Epithelial cell of esophagus (primary cell): ENCODE data around the gene ANKRD53.
A peak's percentile ranks its signal among the peaks of the same experiment; 100 is the strongest.

Experiments
- DNase-seq: peaks from one replicate; pipeline ENCODE4 v3.0.0; 2010; ENCODE audit warnings: low read depth
- H3K4me3 ChIP-seq: 2 replicates; pipeline ENCODE4 v1.5.1; 2011; ENCODE audit warnings: mild to moderate bottlenecking, low read length, control low read depth
- CTCF ChIP-seq: IDR thresholded peaks from 2 replicates; pipeline ENCODE4 v1.5.1; 2011; ENCODE audit warnings: low read depth, mild to moderate bottlenecking, low read length, control low read depth, inconsistent platforms; ENCODE audit not compliant: insufficient read depth; ENCODE audit errors: missing control alignments

The ANKRD53 gene

GRCh38 chr2:70990216-70990615, 11.8 kb downstream of the ANKRD53 start:
- no peak for TF ChIP-seq CTCF
- no peak for DNase-seq
- H3K4me3 ChIP-seq, result no peak overlapping the region

GRCh38 chr2:70991142-70991541, 12.7 kb downstream of the ANKRD53 start:
- TF ChIP-seq CTCF, result no peak
- no peak for DNase-seq
- no peak overlapping the region for H3K4me3 ChIP-seq

GRCh38 chr2:70991742-70992141, 13.3 kb downstream of the ANKRD53 start:
- DNase-seq, result no peak
- TF ChIP-seq CTCF, result no peak
- H3K4me3 ChIP-seq, result no peak overlapping the region

DNA sequence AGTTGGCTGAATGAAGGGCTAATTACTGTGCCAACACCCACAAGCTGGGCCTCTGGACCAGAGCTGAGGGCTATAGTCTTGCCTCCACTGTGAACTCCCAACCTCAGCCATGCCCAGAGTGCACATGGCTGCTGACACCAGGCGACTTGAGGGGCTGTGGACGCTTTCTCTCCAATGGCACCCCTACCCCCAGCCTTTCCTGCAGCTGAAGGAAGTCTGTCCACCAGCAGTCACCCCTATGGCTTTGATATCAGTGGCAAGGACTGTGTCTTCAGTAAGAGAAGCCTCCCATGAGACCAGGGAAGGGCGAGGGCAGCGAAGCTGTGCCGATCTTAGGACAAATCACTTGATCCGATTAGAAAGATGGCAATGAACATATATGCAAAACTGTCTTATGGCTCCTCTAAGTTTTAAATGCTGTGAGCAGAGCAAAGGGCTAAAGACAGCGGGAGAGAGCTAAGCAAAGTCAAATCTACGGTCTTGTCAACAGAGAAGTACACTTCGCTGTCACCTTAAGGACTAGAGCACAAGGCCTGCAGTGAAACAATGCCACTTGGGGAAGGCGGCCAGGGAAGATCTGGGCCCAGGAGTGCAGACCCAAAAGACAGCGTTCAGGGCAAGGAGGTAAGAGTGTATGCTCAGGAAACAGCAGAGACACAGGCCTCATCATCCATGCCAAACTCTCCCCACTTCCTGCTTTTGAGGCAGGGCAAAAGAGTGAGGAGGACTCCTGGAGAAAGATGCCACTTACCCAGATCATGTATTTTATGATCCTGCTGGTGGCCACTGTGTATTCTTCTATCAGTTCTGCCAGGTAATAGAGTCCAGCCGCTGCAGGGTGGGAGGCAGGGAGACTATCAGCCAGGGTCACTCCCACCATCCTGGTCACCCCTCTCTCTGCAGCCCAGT, 14.8 kb downstream of the ANKRD53 start:
- no peak for TF ChIP-seq CTCF
- no peak for DNase-seq
- peak overlapping the region; percentile 79 for H3K4me3 ChIP-seq

GRCh38 chr2:70994009-70994698, 15.7 kb downstream of the ANKRD53 start:
- peak overlapping the region; percentile 79 for H3K4me3 ChIP-seq
- peak; percentile 25 for DNase-seq
- no peak for TF ChIP-seq CTCF

GRCh38 chr2:70994699-70995425, 16.4 kb downstream of the ANKRD53 start, which contains the start of gene TEX261:
Gene TEX261 (minus strand): TSS chr2:70994873. CDS start chr2:70994757, 116 bp downstream.
- peak within 1 kb of the TSS; percentile 79 for H3K4me3 ChIP-seq
- DNase-seq, result peak; percentile 87
- peak; percentile 46 for TF ChIP-seq CTCF
